ENCODE measurements around the gene ASPHD2. TPM values are rescaled to one million over a fixed set of nuclear protein-coding genes. Genes with fewer than 3 reads are reported as not detected.
A peak's percentile ranks its signal among the peaks of the same experiment; 100 is the strongest.

Gene ASPHD2
- total RNA-seq, 2 donors from 2014 or later: 1.6 to 2.6 TPM

GRCh38 chr22:26395926-26396325, 33.1 kb upstream of the ASPHD2 start:
- no peaks in the 10 kb centered on the region for H3K4me1 ChIP-seq (ENCODE audit: control insufficient read depth in 1 of 2, low read depth in 2 of 2)
- no peak for ATAC-seq (ENCODE audit: insufficient number of reproducible peaks, low FRiP score, low read depth)
- TF ChIP-seq, protein P1, sequence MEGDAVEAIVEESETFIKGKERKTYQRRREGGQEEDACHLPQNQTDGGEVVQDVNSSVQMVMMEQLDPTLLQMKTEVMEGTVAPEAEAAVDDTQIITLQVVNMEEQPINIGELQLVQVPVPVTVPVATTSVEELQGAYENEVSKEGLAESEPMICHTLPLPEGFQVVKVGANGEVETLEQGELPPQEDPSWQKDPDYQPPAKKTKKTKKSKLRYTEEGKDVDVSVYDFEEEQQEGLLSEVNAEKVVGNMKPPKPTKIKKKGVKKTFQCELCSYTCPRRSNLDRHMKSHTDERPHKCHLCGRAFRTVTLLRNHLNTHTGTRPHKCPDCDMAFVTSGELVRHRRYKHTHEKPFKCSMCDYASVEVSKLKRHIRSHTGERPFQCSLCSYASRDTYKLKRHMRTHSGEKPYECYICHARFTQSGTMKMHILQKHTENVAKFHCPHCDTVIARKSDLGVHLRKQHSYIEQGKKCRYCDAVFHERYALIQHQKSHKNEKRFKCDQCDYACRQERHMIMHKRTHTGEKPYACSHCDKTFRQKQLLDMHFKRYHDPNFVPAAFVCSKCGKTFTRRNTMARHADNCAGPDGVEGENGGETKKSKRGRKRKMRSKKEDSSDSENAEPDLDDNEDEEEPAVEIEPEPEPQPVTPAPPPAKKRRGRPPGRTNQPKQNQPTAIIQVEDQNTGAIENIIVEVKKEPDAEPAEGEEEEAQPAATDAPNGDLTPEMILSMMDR (IDR thresholded peaks at IDR 0.05): no peak

DNA sequence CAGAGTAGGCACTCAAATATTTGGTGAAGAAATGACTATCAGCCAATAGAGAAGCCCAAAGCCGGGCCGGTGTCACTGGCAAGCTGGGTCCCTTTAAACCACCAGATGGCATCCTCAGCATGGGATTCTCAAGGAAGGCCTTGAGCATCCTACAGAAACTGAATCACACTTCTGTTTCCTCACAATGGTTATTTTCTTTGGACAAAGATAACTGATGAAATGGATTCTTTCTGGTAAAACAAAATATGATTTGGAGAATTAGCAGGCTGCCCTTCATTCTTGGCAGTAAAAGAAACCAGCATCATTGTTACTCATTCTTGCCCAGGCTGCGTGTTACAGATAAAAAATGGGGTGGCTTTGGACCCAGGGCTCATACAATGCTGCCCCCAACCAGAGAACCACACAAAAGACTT, 30.3 kb upstream of the ASPHD2 start:
- Histone ChIP-seq H3K4me1 (ENCODE audit: control insufficient read depth in 1 of 2, low read depth in 2 of 2) (no peaks in the 10 kb centered on the region), H3K27me3 (replicated peaks; ENCODE audit: insufficient read depth) (no peaks in the 10 kb centered on the region), H3K9me3 (no peaks in the 10 kb centered on the region), H3K27ac (no peak overlapping the region), H3K36me3 (no peaks in the 10 kb centered on the region), H3K4me3 (no peak overlapping the region)
- ATAC-seq (ENCODE audit: insufficient number of reproducible peaks, low FRiP score, low read depth) (peak; percentile 29), DNase-seq (ENCODE audit: low spot score) (no peak)
- TF ChIP-seq, protein P1 (IDR thresholded peaks at IDR 0.05): peak; percentile 56

More at GRCh38 chr22:26395926-26396325, 33.1 kb upstream of the ASPHD2 start:
- Histone ChIP-seq H3K27me3 (replicated peaks; ENCODE audit: insufficient read depth) (no peaks in the 10 kb centered on the region), H3K36me3 (no peaks in the 10 kb centered on the region), H3K4me3 (no peak overlapping the region), H3K27ac (no peak overlapping the region), H3K9me3 (no peaks in the 10 kb centered on the region)
- no peak for DNase-seq (ENCODE audit: low spot score)

GRCh38 chr22:26399289-26399688, 29.8 kb upstream of the ASPHD2 start:
- no peaks in the 10 kb centered on the region for H3K9me3 ChIP-seq
- no peaks in the 10 kb centered on the region for H3K27me3 ChIP-seq (replicated peaks; ENCODE audit: insufficient read depth)
- DNase-seq (ENCODE audit: low spot score) (no peak), ATAC-seq (ENCODE audit: insufficient number of reproducible peaks, low FRiP score, low read depth) (no peak)
- H3K36me3 ChIP-seq: no peaks in the 10 kb centered on the region
- H3K4me3 ChIP-seq: no peak overlapping the region
- TF ChIP-seq, protein P1 (IDR thresholded peaks at IDR 0.05): no peak
- H3K27ac ChIP-seq: no peak overlapping the region
- no peaks in the 10 kb centered on the region for H3K4me1 ChIP-seq (ENCODE audit: control insufficient read depth in 1 of 2, low read depth in 2 of 2)

- DNase-seq (ENCODE audit: low spot score) (no peak), ATAC-seq (ENCODE audit: insufficient number of reproducible peaks, low FRiP score, low read depth) (no peak)
- Histone ChIP-seq H3K27me3 (replicated peaks; ENCODE audit: insufficient read depth) (no peaks in the 10 kb centered on the region), H3K4me1 (ENCODE audit: control insufficient read depth in 1 of 2, low read depth in 2 of 2) (no peaks in the 10 kb centered on the region), H3K4me3 (no peak overlapping the region), H3K36me3 (no peaks in the 10 kb centered on the region), H3K27ac (no peak overlapping the region), H3K9me3 (no peaks in the 10 kb centered on the region)
- TF ChIP-seq, protein P1 (IDR thresholded peaks at IDR 0.05): no peak
These were observed 27.3 kb upstream of the ASPHD2 start for GRCh38 chr22:26401726-26402125.

GRCh38 chr22:26404851-26405421, 24.1 kb upstream of the ASPHD2 start:
- Histone ChIP-seq H3K9me3 (no peaks in the 10 kb centered on the region), H3K27ac (no peak overlapping the region), H3K4me3 (no peak overlapping the region), H3K36me3 (no peaks in the 10 kb centered on the region), H3K27me3 (replicated peaks; ENCODE audit: insufficient read depth) (no peaks in the 10 kb centered on the region), H3K4me1 (ENCODE audit: control insufficient read depth in 1 of 2, low read depth in 2 of 2) (no peaks in the 10 kb centered on the region)
- no peak for ATAC-seq (ENCODE audit: insufficient number of reproducible peaks, low FRiP score, low read depth)
- TF ChIP-seq, protein P1 (IDR thresholded peaks at IDR 0.05): no peak
- no peak for DNase-seq (ENCODE audit: low spot score)
